ENCODE results near the gene PRDM2.

GRCh38 chr1:13679651-13680050, 20.3 kb upstream of the PRDM2 start:
- TF ChIP-seq CTCF (IDR thresholded peaks at IDR 0.05) (no peak), POLR2A (IDR thresholded peaks at IDR 0.05) (no peak)

Data from ovary (tissue), 3 donors.